ENCODE measurements around the gene PPP2R5A.
"Not testable (repeated sequence)": the region's sequence is repeated elsewhere in the genome, so short reads cannot be mapped to it uniquely, and the experiment has no call there.

PPP2R5A gene

GRCh38 chr1:212302745-212303383 lies 17.7 kb downstream of the PPP2R5A start:
- no peak for DNase-seq

DNA sequence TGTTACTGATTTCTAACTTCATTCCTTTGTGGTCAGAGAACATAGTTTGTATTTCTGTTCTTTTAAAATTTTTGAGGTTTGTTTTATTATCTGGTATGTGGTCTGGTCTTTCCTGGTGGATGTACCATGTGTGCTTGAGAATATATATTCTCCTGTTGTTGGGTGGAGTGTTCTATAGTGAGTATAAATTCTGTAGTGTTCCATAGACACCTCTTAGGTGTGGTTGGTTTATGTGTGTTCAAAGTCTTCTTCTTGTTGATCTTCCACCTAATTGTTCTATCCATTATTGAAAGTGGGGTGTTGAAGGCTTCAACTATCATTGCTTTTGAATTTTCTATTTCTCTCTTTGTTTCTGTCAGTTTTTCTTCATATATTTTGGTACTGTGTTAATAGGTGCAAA lies 20.1 kb downstream of the PPP2R5A start:
- no peak for DNase-seq

GRCh38 chr1:212305984-212306452 lies 20.8 kb downstream of the PPP2R5A start:
- DNase-seq, result not testable (repeated sequence)

- DNase-seq, result no peak
Observed at GRCh38 chr1:212309967-212310366, 24.8 kb downstream of the PPP2R5A start.

DNA sequence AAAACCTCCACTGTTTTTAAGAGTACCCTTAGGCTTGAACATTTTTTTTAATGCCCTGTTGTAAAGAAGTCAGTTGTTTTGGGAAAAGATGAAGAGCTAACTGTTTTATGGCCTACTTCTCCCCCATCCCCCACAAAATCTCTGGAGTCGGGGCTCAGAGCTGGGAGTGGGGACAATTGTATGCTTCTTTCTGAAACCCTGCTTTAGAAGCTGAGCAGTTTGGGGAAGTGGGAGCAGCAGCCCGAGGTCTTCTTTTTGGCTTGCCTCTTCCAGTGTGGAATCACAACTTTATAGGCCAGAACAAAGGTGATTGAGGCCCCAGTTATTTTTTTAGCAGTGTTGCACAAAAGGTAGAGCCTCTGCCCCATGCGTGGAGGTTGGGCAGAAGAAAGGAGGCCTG lies 25.2 kb downstream of the PPP2R5A start:
- no peak for DNase-seq

GRCh38 chr1:212311836-212312497 lies 26.8 kb downstream of the PPP2R5A start:
- no peak for DNase-seq

DNA sequence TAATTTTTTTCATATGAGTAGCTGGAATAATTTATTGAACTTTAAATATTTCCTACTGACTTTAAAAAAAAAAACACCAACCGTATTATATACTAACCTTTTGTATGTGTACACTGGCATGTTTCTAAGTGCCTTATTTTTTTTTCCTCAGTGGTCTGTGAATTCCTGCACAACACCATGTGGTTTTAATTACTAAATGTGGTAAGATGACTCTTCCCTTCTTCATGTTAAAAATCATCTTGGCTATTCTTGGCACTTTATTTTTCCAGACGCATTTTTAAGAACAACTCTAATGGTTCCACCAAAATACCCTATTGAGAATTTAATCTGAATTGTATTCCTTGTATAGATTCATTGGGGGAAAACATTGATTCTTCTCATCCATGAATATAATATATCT lies 28.4 kb downstream of the PPP2R5A start:
- DNase-seq, result no peak

DNA sequence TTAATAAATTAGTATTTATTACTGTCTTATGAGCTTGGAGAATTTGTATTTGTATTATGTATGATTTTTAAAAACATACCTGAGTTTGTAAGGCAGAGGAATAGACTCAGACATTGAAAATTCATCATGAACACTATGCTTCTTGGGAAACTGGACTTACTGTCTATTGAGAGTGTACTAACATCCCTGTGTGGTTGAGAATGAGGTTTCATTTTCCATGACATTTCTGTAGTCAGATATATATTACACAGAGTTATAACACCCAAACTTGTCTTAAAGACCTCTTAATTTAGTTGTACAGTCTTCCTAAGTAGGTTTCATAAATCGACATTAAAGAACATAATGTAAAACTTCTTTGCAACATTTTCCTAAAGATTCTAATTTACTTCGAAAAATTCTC lies 30.0 kb downstream of the PPP2R5A start:
- no peak for DNase-seq

- DNase-seq, result no peak
Observed at GRCh38 chr1:212315907-212316306, 30.7 kb downstream of the PPP2R5A start.

DNA sequence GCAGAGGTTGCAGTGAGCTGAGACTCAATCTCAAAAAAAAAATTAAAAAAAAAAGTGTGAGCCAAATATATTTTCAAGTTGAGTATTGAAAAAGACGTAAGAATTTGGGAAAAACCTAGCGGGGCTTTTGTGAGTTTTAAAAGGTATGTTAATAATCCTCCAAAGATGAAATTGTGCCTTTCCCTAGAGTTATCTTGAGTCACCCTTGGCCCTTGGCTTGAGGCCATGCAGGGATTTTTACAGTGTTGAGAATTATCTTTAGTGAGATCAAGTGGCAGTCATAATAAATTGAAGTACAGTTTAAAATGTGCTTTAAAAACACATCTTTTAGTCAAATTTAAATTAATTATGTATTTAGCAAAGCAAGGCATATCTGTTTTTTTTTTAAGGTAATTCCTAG lies 32.7 kb downstream of the PPP2R5A start:
- DNase-seq, result no peak

GRCh38 chr1:212321031-212321430 lies 35.8 kb downstream of the PPP2R5A start:
- not testable (repeated sequence) for DNase-seq

DNA sequence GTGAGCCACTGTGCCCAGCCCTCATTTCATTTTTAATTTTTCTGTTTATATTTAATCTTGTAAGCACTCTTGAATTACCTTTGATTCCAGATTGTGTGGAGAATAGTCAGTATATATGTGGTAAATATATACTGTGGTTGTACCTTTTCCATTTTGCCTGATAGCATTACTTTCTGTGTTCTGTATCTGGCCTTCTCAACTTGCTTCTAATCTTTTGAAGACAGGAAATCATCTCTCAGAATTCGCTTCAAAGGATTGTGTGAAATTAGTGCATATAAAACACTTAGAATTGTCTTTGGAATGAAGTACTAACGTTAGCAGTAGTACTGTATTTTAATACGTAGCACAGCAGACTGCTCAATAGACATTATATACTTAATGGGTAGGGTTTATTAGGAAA lies 37.9 kb downstream of the PPP2R5A start:
- DNase-seq, result no peak

DNA sequence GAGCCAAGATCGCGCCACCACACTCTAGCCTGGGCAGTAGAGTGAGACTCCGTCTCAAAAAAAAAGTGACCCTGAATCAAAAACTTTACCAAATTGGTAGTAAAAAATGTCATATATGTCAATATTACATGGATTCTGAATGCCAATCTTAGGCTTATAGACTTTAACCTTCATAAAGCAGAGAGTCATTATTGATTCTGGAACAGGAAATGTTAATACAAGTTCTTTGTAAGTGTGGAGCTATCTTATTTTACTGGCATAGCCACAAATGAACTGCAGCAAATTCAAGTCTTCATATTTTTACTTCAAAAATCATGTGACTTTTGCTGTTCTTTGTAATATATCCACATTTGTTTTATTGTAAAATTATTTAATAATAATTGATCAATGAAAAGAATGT lies 41.3 kb downstream of the PPP2R5A start:
- no peak for DNase-seq

GRCh38 chr1:212328248-212328647 lies 43.0 kb downstream of the PPP2R5A start:
- no peak for DNase-seq

DNA sequence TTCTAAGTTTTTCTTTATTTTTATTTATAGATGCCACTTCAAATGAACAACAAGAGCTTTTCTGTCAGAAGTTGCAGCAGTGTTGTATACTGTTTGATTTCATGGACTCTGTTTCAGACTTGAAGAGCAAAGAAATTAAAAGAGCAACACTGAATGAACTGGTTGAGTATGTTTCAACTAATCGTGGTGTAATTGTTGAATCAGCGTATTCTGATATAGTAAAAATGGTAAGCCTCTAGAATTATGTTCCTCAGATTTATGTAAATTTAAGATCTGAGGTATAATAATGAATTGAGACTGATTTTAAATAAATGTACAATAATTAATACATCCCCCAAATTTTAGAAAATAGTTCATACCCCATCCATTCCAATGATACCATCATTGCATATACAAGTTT lies 43.9 kb downstream of the PPP2R5A start:
- DNase-seq, result no peak

GRCh38 chr1:212341090-212341489 lies 55.9 kb downstream of the PPP2R5A start:
- DNase-seq, result no peak

GRCh38 chr1:212344905-212345304 lies 59.7 kb downstream of the PPP2R5A start:
- no peak for DNase-seq

DNA sequence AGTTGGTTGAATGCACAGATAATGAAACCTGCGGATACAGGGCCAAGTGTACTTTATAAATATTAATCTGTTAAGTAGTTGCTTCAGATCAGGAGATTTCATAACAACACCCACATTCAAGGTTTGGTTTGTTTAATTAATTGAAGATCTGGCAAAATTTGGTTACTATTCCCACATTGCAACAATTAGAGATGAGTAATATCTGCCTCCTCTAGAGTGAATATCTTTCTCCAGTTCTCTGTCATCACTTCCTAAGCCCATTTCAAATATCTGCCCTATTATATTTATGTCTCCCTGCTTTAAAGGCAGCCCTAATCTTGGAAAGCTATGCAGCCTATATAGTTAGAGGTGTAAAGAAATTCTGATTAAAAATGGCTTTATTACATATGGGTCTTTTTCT lies 61.4 kb downstream of the PPP2R5A start:
- no peak for DNase-seq

DNA sequence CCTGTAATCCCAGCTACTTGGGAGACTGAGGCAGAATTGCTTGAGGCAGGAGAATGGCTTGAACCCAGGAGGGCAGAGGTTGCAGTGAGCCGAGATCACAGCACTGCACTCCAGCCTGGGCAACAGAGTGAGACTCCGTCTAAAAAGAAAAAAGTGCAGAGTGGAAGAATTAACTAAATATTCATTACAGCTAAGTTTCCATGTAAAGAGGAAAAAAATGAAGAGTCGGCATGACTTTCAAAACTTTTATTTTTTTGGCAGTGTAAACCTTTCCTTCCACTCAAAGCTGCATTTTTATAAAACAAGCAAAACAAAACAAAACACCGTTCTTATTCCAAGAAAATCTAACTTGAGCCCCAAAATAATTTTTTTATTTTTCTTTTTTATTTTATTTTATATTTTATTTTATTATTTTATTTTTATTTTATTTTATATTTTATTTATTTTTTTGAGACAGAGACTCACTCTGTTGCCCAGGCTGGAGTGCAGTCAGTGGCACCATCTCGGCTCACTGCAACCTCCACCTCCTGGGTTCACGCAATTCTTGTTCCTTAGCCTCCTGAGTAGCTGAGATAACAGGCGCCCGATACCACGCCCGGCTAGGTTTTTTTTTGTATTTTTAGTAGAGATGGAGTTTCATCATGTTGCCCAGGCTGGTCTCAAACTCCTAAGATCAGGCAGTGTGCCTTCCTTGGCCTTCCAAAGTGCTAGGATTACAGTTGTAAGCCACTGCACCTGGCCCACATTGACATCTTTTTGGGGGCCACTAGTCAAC lies 66.6 kb downstream of the PPP2R5A start:
- DNase-seq, result no peak

DNA sequence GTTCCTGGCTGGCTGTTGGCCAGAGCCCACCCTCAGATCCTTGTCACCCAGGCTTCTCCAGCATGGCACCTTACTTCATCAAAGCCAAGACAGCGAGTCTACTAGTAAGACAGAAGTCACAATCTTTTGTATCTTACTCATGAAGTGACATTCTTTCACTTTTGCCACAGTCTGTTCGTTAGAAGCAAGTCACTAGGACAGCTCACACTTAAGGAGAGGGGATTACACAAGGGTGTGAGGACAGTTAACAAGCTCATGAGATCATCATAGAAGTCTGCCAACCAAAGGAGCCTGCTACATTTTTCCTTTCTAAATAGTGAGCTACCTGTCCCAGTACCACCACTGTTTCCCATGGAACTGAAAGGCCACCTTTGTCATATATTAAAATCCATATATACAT lies 68.0 kb downstream of the PPP2R5A start:
- no peak for DNase-seq

DNA sequence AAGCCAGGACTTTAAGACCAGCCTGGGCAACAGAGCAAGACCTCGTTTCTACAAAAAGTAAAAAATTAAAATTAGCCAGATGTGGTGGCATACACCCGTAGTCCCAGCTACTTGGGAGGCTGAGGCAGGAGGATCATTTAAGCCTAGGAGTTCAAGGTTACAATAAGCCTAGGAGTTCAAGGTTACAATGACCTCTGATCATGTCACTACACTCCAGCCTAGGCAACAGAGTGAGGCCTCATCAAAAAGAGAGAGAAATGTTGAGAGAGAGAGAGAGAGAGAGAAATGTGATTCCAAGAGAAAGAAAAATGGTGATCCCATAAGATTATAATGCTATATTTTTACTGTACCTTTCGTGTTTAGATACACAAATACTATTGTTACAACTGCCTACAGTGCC lies 69.3 kb downstream of the PPP2R5A start:
- no peak for DNase-seq

- no peak for DNase-seq
Observed at GRCh38 chr1:212355230-212355969, 70.2 kb downstream of the PPP2R5A start.

DNA sequence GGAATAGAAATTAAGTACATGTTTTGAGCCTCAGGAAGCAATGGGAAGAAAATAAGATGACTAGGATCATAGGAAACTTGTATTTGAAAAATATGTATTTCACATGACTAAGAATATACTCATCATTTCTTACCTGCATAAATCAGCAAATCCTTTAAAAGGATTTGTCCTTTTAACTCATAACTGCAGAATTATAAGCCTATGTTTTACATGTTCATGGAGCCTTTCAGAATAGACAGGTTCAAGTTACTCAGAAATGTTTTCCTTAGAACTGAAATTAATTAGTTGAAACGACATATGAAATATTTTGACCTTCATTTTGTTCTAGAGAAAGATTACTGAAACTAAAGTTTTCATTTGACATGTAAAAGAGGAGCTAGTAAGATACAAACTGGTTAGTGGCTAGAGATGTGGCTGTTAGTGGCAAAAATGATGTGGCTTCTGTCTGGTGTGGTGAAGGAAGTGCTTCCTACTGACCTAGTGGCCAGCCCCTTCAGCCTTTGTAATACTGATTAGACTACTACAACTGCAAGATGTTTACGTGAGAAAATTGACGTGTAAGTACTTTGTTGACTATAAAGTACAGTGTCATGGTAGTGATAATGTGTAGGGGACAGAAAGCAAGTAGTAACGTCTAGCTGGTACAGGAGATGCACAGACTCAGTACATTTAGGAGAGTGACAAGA lies 74.7 kb downstream of the PPP2R5A start:
- DNase-seq, result no peak

All from activated naive CD4-positive, alpha-beta T cell treated with anti-CD3 and anti-CD28 coated beads, Interleukin-2, amount 50 U/mL, for 16 hours (primary cell).